A549 (cell line): ENCODE data around the gene TSHZ2.

ENCODE experiments used
- CTCF ChIP-seq: fragments of >200 bp; sonication (Bioruptor Twin); formaldehyde crosslinking; IDR thresholded peaks from 3 replicates; pipeline ENCODE4 v1.5.1; 2016
- POLR2A ChIP-seq: IDR thresholded peaks from 2 replicates; pipeline ENCODE4 v1.6.1; 2012; ENCODE audit warnings: mild to moderate bottlenecking, low read length

- TF ChIP-seq POLR2A (no peak), CTCF (no peak)
Observed at GRCh38 chr20:53335555-53335954, 363.4 kb downstream of the TSHZ2 start.
